ENCODE results near the gene HADHA. TPM values are rescaled to one million over a fixed set of nuclear protein-coding genes. Genes with fewer than 3 reads are reported as not detected.

Gene HADHA
- total and polyA plus RNA-seq, 4 donors = 35.2 to 117 (median 94.2) TPM

DNA sequence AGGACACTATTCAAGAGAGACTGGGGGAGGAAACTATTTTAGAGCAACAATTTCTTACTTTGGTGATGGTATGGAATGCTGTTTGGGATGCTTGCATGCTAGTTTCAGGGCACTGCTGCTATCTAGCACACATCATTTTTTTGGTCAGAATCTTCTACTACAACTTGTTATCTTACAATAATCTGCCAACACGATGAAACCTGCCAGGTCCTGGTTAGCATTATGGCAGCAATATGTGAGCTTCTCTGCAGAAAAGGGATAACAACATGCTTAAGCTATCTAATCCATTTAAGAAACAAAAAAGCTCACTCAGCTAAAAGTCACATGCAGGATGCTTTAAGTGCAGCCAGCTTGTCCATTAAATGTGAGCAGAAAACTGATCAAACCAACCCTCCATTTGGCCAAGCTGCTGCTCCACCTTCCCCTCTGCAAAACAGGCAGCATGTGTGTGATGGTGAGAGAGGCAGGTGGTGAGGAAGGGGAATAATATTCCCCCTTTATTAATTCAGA, 41.4 kb downstream of the HADHA start:
- peaks cover 33 to 56% (median 50%) of the 10 kb centered on the region in 4 donors for H3K36me3 ChIP-seq (ENCODE audit: control insufficient read depth in 4 of 4, insufficient read depth in 4 of 4, low read length in 4 of 4)
- ATAC-seq (ENCODE audit: insufficient read depth, low FRiP score) = no peak

GRCh38 chr2:26197516-26197915, 46.9 kb downstream of the HADHA start:
- Histone ChIP-seq H3K27me3 (ENCODE audit: control insufficient read depth in 3 of 3, insufficient read depth in 3 of 3, low read length in 2 of 3) (no peaks in the 10 kb centered on the region), H3K9me3 (ENCODE audit: control insufficient read depth in 4 of 4, insufficient read depth in 3 of 4, low read length in 3 of 4) (no peaks in the 10 kb centered on the region), H3K27ac (ENCODE audit: low read depth in 1 of 2, low read length in 1 of 2) (peak overlapping the region in 1 of 2 donors; percentile 15), H3K4me3 (no peak overlapping the region), H3K9ac (ENCODE audit: insufficient read depth in 1 of 2, low read length in 2 of 2) (no peak overlapping the region), H3K4me1 (ENCODE audit: control insufficient read depth in 5 of 5, insufficient read depth in 5 of 5, low read length in 5 of 5) (no peaks in the 10 kb centered on the region), H3K36me3 (ENCODE audit: control insufficient read depth in 4 of 4, insufficient read depth in 4 of 4, low read length in 4 of 4) (peaks cover 55 to 76% (median 61%) of the 10 kb centered on the region in 4 donors)
- ATAC-seq (ENCODE audit: insufficient read depth, low FRiP score) (no peak), DNase-seq (no peak)
- 96% methylated on average over 4 of the region's 4 CpGs for WGBS, 2 donors
- TF ChIP-seq, protein P1, sequence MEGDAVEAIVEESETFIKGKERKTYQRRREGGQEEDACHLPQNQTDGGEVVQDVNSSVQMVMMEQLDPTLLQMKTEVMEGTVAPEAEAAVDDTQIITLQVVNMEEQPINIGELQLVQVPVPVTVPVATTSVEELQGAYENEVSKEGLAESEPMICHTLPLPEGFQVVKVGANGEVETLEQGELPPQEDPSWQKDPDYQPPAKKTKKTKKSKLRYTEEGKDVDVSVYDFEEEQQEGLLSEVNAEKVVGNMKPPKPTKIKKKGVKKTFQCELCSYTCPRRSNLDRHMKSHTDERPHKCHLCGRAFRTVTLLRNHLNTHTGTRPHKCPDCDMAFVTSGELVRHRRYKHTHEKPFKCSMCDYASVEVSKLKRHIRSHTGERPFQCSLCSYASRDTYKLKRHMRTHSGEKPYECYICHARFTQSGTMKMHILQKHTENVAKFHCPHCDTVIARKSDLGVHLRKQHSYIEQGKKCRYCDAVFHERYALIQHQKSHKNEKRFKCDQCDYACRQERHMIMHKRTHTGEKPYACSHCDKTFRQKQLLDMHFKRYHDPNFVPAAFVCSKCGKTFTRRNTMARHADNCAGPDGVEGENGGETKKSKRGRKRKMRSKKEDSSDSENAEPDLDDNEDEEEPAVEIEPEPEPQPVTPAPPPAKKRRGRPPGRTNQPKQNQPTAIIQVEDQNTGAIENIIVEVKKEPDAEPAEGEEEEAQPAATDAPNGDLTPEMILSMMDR (IDR thresholded peaks at IDR 0.05; ENCODE audit: control extremely low read depth, extremely low read depth) = no peak

More for the DNA sequence above, 41.4 kb downstream of the HADHA start:
- no peak overlapping the region for H3K9ac ChIP-seq (ENCODE audit: insufficient read depth in 1 of 2, low read length in 2 of 2)
- H3K27ac ChIP-seq (ENCODE audit: low read depth in 1 of 2, low read length in 1 of 2) = no peak overlapping the region
- DNase-seq = no peak
- TF ChIP-seq, protein P1 (IDR thresholded peaks at IDR 0.05; ENCODE audit: control extremely low read depth, extremely low read depth) = no peak
- WGBS, 2 donors = 64 to 79% methylated on average over 1 of the region's 1 CpG
- H3K27me3 ChIP-seq (ENCODE audit: control insufficient read depth in 3 of 3, insufficient read depth in 3 of 3, low read length in 2 of 3) = no peaks in the 10 kb centered on the region
- H3K4me1 ChIP-seq (ENCODE audit: control insufficient read depth in 5 of 5, insufficient read depth in 5 of 5, low read length in 5 of 5) = no peaks in the 10 kb centered on the region
- no peaks in the 10 kb centered on the region for H3K9me3 ChIP-seq (ENCODE audit: control insufficient read depth in 4 of 4, insufficient read depth in 3 of 4, low read length in 3 of 4)
- H3K4me3 ChIP-seq = no peak overlapping the region

GRCh38 chr2:26196683-26197418, 47.6 kb downstream of the HADHA start:
- peak; percentile 19 for ATAC-seq (ENCODE audit: insufficient read depth, low FRiP score)

More at GRCh38 chr2:26196683-26197418, 47.6 kb downstream of the HADHA start:
- TF ChIP-seq, protein P1 (IDR thresholded peaks at IDR 0.05; ENCODE audit: control extremely low read depth, extremely low read depth) = no peak
- 75 to 80% methylated on average over 9 of the region's 9 CpGs for WGBS, 2 donors
- peak in 1 of 3 donors; percentile 40 for DNase-seq
- Histone ChIP-seq H3K4me1 (ENCODE audit: control insufficient read depth in 5 of 5, insufficient read depth in 5 of 5, low read length in 5 of 5) (no peaks in the 10 kb centered on the region), H3K36me3 (ENCODE audit: control insufficient read depth in 4 of 4, insufficient read depth in 4 of 4, low read length in 4 of 4) (peaks cover 55 to 75% (median 63%) of the 10 kb centered on the region in 4 donors), H3K4me3 (no peak overlapping the region), H3K27ac (ENCODE audit: low read depth in 1 of 2, low read length in 1 of 2) (no peak overlapping the region), H3K9me3 (ENCODE audit: control insufficient read depth in 4 of 4, insufficient read depth in 3 of 4, low read length in 3 of 4) (no peaks in the 10 kb centered on the region), H3K9ac (ENCODE audit: insufficient read depth in 1 of 2, low read length in 2 of 2) (no peak overlapping the region), H3K27me3 (ENCODE audit: control insufficient read depth in 3 of 3, insufficient read depth in 3 of 3, low read length in 2 of 3) (no peaks in the 10 kb centered on the region)

All from lung (tissue), 12 donors.